Gastroesophageal sphincter (tissue), 3 donors: ENCODE data around the gene MBOAT2.

Experiments
- CTCF ChIP-seq, 4 experiments: fragments of 200-600 bp in 2 of 4; fragments of 450-650 bp in 2 of 4; sonication (generic) in 1 of 4; IDR thresholded peaks; one replicate each; pipeline ENCODE4 v1.5.1; 2017 to 2019; ENCODE audit warnings: antibody characterized with exemption in 4 of 4, mild to moderate bottlenecking in 2 of 4, moderate library complexity in 2 of 4
- EP300 ChIP-seq: sonication (generic); formaldehyde crosslinking; IDR thresholded peaks from one replicate; pipeline ENCODE4 v1.6.1; 2017; ENCODE audit warnings: antibody characterized with exemption, mild to moderate bottlenecking

- TF ChIP-seq CTCF (IDR thresholded peaks at IDR 0.05) (no peak), EP300 (no peak)
These were observed 23.4 kb downstream of the MBOAT2 start for GRCh38 chr2:8980096-8980495.
